ENCODE data around the gene IFTAP. TPM values are rescaled to one million over a fixed set of nuclear protein-coding genes. Genes with fewer than 3 reads are reported as not detected.

The IFTAP gene
- total and polyA plus RNA-seq, 2 of the 13 experiments (the other 11 are each of a cell fraction or from before 2014, with no cell fraction given): 11.3 to 29.4 TPM

GRCh38 chr11:36583667-36584066, 10.6 kb upstream of the IFTAP start:
- DNase-seq (ENCODE audit: low spot score): no peak
- FAIRE-seq: no peak
- no peak for TF ChIP-seq MAFK (conservative IDR thresholded peaks at IDR 0.05 in 1 of 2, IDR thresholded peaks at IDR 0.05 in 1 of 2; ENCODE audit: low read length in 2 of 2)
- no peak for TF ChIP-seq CEBPG (CRISPR knock-in tag; IDR thresholded peaks at IDR 0.05)
- no peak for TF ChIP-seq YEATS2 (CRISPR knock-in tag; IDR thresholded peaks at IDR 0.05; ENCODE audit: borderline replicate concordance)
- TF ChIP-seq ZSCAN21 (CRISPR knock-in tag; IDR thresholded peaks at IDR 0.05; ENCODE audit: borderline replicate concordance): no peak
- no peak for TF ChIP-seq ATF6 (CRISPR knock-in tag; conservative IDR thresholded peaks at IDR 0.05)
- TF ChIP-seq ZFP41 (CRISPR knock-in tag; IDR thresholded peaks at IDR 0.05; ENCODE audit: borderline replicate concordance): no peak
- no peak for TF ChIP-seq HNRNPH1 (optimal IDR thresholded peaks at IDR 0.05; ENCODE audit: low read depth, low read length)
- no peak for TF ChIP-seq EED (CRISPR knock-in tag; IDR thresholded peaks at IDR 0.05)
- no peak for TF ChIP-seq ZSCAN22 (CRISPR knock-in tag; IDR thresholded peaks at IDR 0.05)
- TF ChIP-seq ARNT2 (CRISPR knock-in tag; IDR thresholded peaks at IDR 0.05; ENCODE audit: low read depth): no peak
- no peak for TF ChIP-seq ZBTB7A (CRISPR knock-in tag; IDR thresholded peaks at IDR 0.05)
- no peak for TF ChIP-seq ZNF335 (CRISPR knock-in tag; IDR thresholded peaks at IDR 0.05)
- TF ChIP-seq AKNA (CRISPR knock-in tag; IDR thresholded peaks at IDR 0.05; ENCODE audit: borderline replicate concordance): no peak
- no peak for TF ChIP-seq ZHX1 (CRISPR knock-in tag; IDR thresholded peaks at IDR 0.05; ENCODE audit: low read depth)
- no peak for TF ChIP-seq PHF20 (CRISPR knock-in tag; IDR thresholded peaks at IDR 0.05)

More at GRCh38 chr11:36583667-36584066, 10.6 kb upstream of the IFTAP start:
- ATAC-seq: no peak
- no TSS peak for BruUV-seq (replicated peaks)
- Histone ChIP-seq H2AFZ (ENCODE audit: low read length) (no peak overlapping the region), H3K4me2 (ENCODE audit: low read depth, low read length) (no peak overlapping the region), H3K27me3 (ENCODE audit: control insufficient read depth in 1 of 2, insufficient read depth in 2 of 2, low read length in 2 of 2) (no peaks in the 10 kb centered on the region), H3K4me1 (ENCODE audit: insufficient read depth, low read length) (no peaks in the 10 kb centered on the region), H3K79me2 (ENCODE audit: insufficient read depth, low read length) (no peaks in the 10 kb centered on the region), H3K9ac (ENCODE audit: insufficient read depth, low read depth, low read length) (no peak overlapping the region), H3K9me3 (ENCODE audit: low read length) (peaks cover 8% of the 10 kb centered on the region; the same call in 1 of the 2 replicates), H3K36me3 (replicated peaks in 1 of 2; ENCODE audit: control insufficient read depth in 1 of 2, insufficient read depth in 2 of 2, low read length in 2 of 2) (no peaks in the 10 kb centered on the region), H3K4me3 (replicated peaks in 1 of 3; ENCODE audit: insufficient read depth in 1 of 3, low read depth in 2 of 3, low read length in 3 of 3) (no peak overlapping the region), H4K20me1 (ENCODE audit: insufficient read depth, low read length) (no peaks in the 10 kb centered on the region), H3K27ac (ENCODE audit: extremely low read length, insufficient read depth, low read length) (no peak overlapping the region)
- ChIA-PET CTCF (ENCODE audit: low intra/inter-chr PET ratio, low total read pairs) (no interaction called here), POLR2A (no interaction called here)
- in situ Hi-C loops (cut with HindIII; ENCODE audit: extremely low pct_ligation_motif_present, low pct_unique_long_range_greater_than_20kb): no loop called here
- WGBS (ENCODE audit: low lambda C conversion rate): 2% methylated on average over 3 of the region's 3 CpGs
- intact Hi-C loops (cut with micrococcal nuclease; ENCODE audit: unreplicated experiment): loop anchor here (10.0 kb wide), 1 partner anchor 69 kb away; the partner anchor contains the start of gene TRAF6

Data from HepG2 (cell line).